Uterus (tissue), 4 donors: ENCODE results near the gene SMURF1. TPM values are rescaled to one million over a fixed set of nuclear protein-coding genes. Genes with fewer than 3 reads are reported as not detected.

Source experiments
- DNase-seq, 2 donors: peaks; one replicate each; pipeline ENCODE4 v3.0.0-alpha.2; 2019 to 2020
- H3K27ac ChIP-seq, 2 donors: fragments of 200-600 bp; sonication (generic); 1 replicate in 1 of 2; 2 replicates in 1 of 2; pipeline ENCODE4 v1.5.1; 2016 to 2018
- H3K27me3 ChIP-seq, 2 donors: fragments of 200-600 bp; sonication (generic); one replicate each; pipeline ENCODE4 v1.5.1; 2018 to 2019; ENCODE audit warnings: control low read depth in 1 of 2
- H3K36me3 ChIP-seq, 2 donors: fragments of 200-600 bp; sonication (generic); one replicate each; pipeline ENCODE4 v1.5.1; 2019; ENCODE audit warnings: control low read depth in 1 of 2
- H3K4me1 ChIP-seq, 2 donors: fragments of 200-600 bp; sonication (generic); one replicate each; pipeline ENCODE4 v1.5.1; 2018 to 2019; ENCODE audit warnings: control low read depth in 1 of 2
- H3K4me3 ChIP-seq, 2 donors: fragments of 200-600 bp; sonication (generic); 1 replicate in 1 of 2; 2 replicates in 1 of 2; pipeline ENCODE4 v1.5.1; 2018 to 2019; ENCODE audit warnings: mild to moderate bottlenecking in 1 of 2
- H3K9me3 ChIP-seq, 2 donors: fragments of 200-600 bp; sonication (generic); one replicate each; pipeline ENCODE4 v1.5.1; 2019; ENCODE audit warnings: control low read depth in 1 of 2
- CTCF ChIP-seq, 4 experiments: fragments of 200-600 bp in 2 of 4; fragments of 450-650 bp in 2 of 4; sonication (generic) in 2 of 4; IDR thresholded peaks; one replicate each; pipeline ENCODE4 v1.5.1; 2016 to 2019; ENCODE audit warnings: antibody characterized with exemption in 4 of 4, mild to moderate bottlenecking in 2 of 4, moderate library complexity in 1 of 4
- POLR2A ChIP-seq, 2 donors: fragments of 450-650 bp; IDR thresholded peaks; one replicate each; pipeline ENCODE4 v1.6.1; 2016; ENCODE audit warnings: antibody characterized with exemption in 2 of 2, mild to moderate bottlenecking in 1 of 2, moderate library complexity in 1 of 2
- intact Hi-C: fragments of 100-400 bp; cut with DNase I; formaldehyde crosslinking; loops from one replicate; pipeline ENCODE4 v1.15.1; 2023; ENCODE audit warnings: low total_unique reads
- total RNA-seq, 4 donors: library from RNA; depleted of rRNA in 3 of 4; stranded (reverse); fragments of >200 nt in 3 of 4; gene quantifications; one replicate each; pipeline versions ENCODE4 v1.1.0 to v1.2.4, GENCODE V29; 2014 to 2023
- donor health status: DM: yes; HTN: yes; CAD: no.

The SMURF1 gene
- total RNA-seq, 4 donors from 2014 or later, result 14.4 to 39.5 (median 26.2) TPM

- Histone ChIP-seq H3K36me3 (no peaks in the 10 kb centered on the region), H3K27ac (peak overlapping the region; percentile 26 to 99), H3K27me3 (no peaks in the 10 kb centered on the region), H3K9me3 (no peaks in the 10 kb centered on the region), H3K4me1 (peaks cover 4 to 5% of the 10 kb centered on the region in 2 donors), H3K4me3 (no peak overlapping the region)
- no peak for TF ChIP-seq CTCF (IDR thresholded peaks at IDR 0.05)
- no peak for TF ChIP-seq POLR2A (IDR thresholded peaks at IDR 0.05)
- DNase-seq, result peak in 1 of 2 donors; percentile 33
- intact Hi-C loops, result no loop called here
Measured at GRCh38 chr7:99137411-99138180, 6.3 kb downstream of the SMURF1 start.

GRCh38 chr7:99135938-99136337 lies 8.0 kb downstream of the SMURF1 start:
- H3K27ac ChIP-seq, result no peak overlapping the region
- H3K4me3 ChIP-seq, result no peak overlapping the region
- TF ChIP-seq CTCF (IDR thresholded peaks at IDR 0.05) (no peak), POLR2A (IDR thresholded peaks at IDR 0.05) (no peak)
- H3K4me1 ChIP-seq, result peaks cover 2 to 4% of the 10 kb centered on the region in 2 donors
- no peak for DNase-seq
- H3K27me3 ChIP-seq, result no peaks in the 10 kb centered on the region
- no peaks in the 10 kb centered on the region for H3K36me3 ChIP-seq
- intact Hi-C loops, result no loop called here
- H3K9me3 ChIP-seq, result no peaks in the 10 kb centered on the region

GRCh38 chr7:99133766-99134564 lies 9.9 kb downstream of the SMURF1 start:
- no peaks in the 10 kb centered on the region for H3K9me3 ChIP-seq
- H3K27me3 ChIP-seq, result no peaks in the 10 kb centered on the region
- no peaks in the 10 kb centered on the region for H3K36me3 ChIP-seq
- TF ChIP-seq CTCF (IDR thresholded peaks at IDR 0.05) (no peak), POLR2A (IDR thresholded peaks at IDR 0.05) (no peak)
- intact Hi-C loops, result no loop called here
- DNase-seq, result no peak
- no peak overlapping the region for H3K4me3 ChIP-seq
- peaks cover 3 to 4% of the 10 kb centered on the region in 2 donors for H3K4me1 ChIP-seq
- H3K27ac ChIP-seq, result no peak overlapping the region

- no peak for DNase-seq
- no peak for TF ChIP-seq CTCF (IDR thresholded peaks at IDR 0.05)
- no peak for TF ChIP-seq POLR2A (IDR thresholded peaks at IDR 0.05)
- H3K9me3 ChIP-seq, result no peaks in the 10 kb centered on the region
- no peaks in the 10 kb centered on the region for H3K36me3 ChIP-seq
- H3K4me1 ChIP-seq, result peaks cover 4 to 5% of the 10 kb centered on the region in 2 donors
- no peaks in the 10 kb centered on the region for H3K27me3 ChIP-seq
- no peak overlapping the region for H3K4me3 ChIP-seq
- intact Hi-C loops, result no loop called here
- no peak overlapping the region for H3K27ac ChIP-seq
Measured at GRCh38 chr7:99132595-99133321, 11.2 kb downstream of the SMURF1 start.
